Lung (tissue), 12 donors: ENCODE results near the gene MGAT1. TPM values are rescaled to one million over a fixed set of nuclear protein-coding genes. Genes with fewer than 3 reads are reported as not detected.
A peak's percentile ranks its signal among the peaks of the same experiment; 100 is the strongest.
"Not testable (repeated sequence)": the region's sequence is repeated elsewhere in the genome, so short reads cannot be mapped to it uniquely, and the experiment has no call there.

ENCODE experiments used
- ATAC-seq: fragments of 200-7000 bp; cut with Tn5 transposase; one replicate; pipeline ENCODE4 v1.9.1; 2020; ENCODE audit warnings: moderate number of reproducible peaks; ENCODE audit not compliant: insufficient read depth, low FRiP score
- DNase-seq, 3 donors: peaks; one replicate each; pipeline ENCODE4 v3.0.0-alpha.2; 2013 to 2017
- H3K27ac ChIP-seq, 2 donors: one replicate each; pipeline ENCODE4 v1.5.1; 2013; ENCODE audit warnings: mild to moderate bottlenecking in 2 of 2, moderate library complexity in 2 of 2, control low read depth in 1 of 2, inconsistent platforms in 1 of 2, low read depth in 1 of 2, low read length in 1 of 2
- H3K27me3 ChIP-seq, 3 donors: one replicate each; pipeline ENCODE4 v1.5.1; 2013; ENCODE audit warnings: low read length in 2 of 3; ENCODE audit not compliant: control insufficient read depth in 3 of 3, insufficient read depth in 3 of 3
- H3K36me3 ChIP-seq, 4 donors: one replicate each; pipeline ENCODE4 v1.5.1; 2013; ENCODE audit warnings: low read length in 4 of 4, mild to moderate bottlenecking in 1 of 4, moderate library complexity in 1 of 4; ENCODE audit not compliant: control insufficient read depth in 4 of 4, insufficient read depth in 4 of 4
- H3K4me1 ChIP-seq, 5 donors: one replicate each; pipeline ENCODE4 v1.5.1; 2013; ENCODE audit warnings: low read length in 5 of 5, mild to moderate bottlenecking in 2 of 5, moderate library complexity in 1 of 5; ENCODE audit not compliant: control insufficient read depth in 5 of 5, insufficient read depth in 5 of 5
- H3K4me3 ChIP-seq: one replicate; pipeline ENCODE4 v1.5.1; 2013; ENCODE audit warnings: mild to moderate bottlenecking, control low read depth, moderate library complexity
- H3K9ac ChIP-seq, 2 donors: one replicate each; pipeline ENCODE4 v1.5.1; 2013; ENCODE audit warnings: low read length in 2 of 2, control low read depth in 1 of 2; ENCODE audit not compliant: insufficient read depth in 1 of 2
- H3K9me3 ChIP-seq, 4 donors: one replicate each; pipeline ENCODE4 v1.5.1; 2013; ENCODE audit warnings: low read length in 3 of 4, mild to moderate bottlenecking in 1 of 4, moderate library complexity in 1 of 4; ENCODE audit not compliant: control insufficient read depth in 4 of 4, insufficient read depth in 3 of 4
- WGBS, 2 donors: extraction: QIAGEN DNeasy Blood & Tissue Kit; methylation state at CpG; one replicate each; pipeline ENCODE4 v1.1.7; 2013; 5-methylcytosine and 5-hydroxymethylcytosine counted together
- polyA plus RNA-seq, 2 donors: library from polyadenylated mRNA; stranded (reverse); fragments of 200-250 nt; gene quantifications; one replicate each; pipeline ENCODE4 v1.2.1, GENCODE V29; 2013
- total RNA-seq, 2 donors: library from RNA; depleted of rRNA in 1 of 2; stranded (reverse); fragments of >200 nt in 1 of 2; gene quantifications; one replicate each; pipeline ENCODE4 v1.2.1, GENCODE V29; 2014 to 2021
- TF ChIP-seq, protein P1 (sequence below): IDR thresholded peaks from 2 replicates; pipeline ENCODE4 v1.5.1; 2012; ENCODE audit warnings: mild to moderate bottlenecking; ENCODE audit errors: control extremely low read depth, extremely low read depth
- donor health status: control.
- donor health status: control.
- donor health status: Bipolar disorder and iron deficiency.
- donor health status: healthy.
- donor health status: DM: yes; HTN: yes; CAD: no.

MGAT1 gene
- total and polyA plus RNA-seq, 4 donors: 117 to 415 (median 211) TPM

GRCh38 chr5:180829726-180830125 is 27.1 kb upstream of the MGAT1 start:
- Histone ChIP-seq H3K9me3 (peaks cover 0 to 5% (median 2%) of the 10 kb centered on the region in 4 donors), H3K4me1 (peaks cover 0 to 18% (median 10%) of the 10 kb centered on the region in 5 donors), H3K27ac (peak overlapping the region; percentile 97 to 100), H3K36me3 (peaks cover 0 to 16% (median 5%) of the 10 kb centered on the region in 4 donors), H3K4me3 (no peak overlapping the region), H3K9ac (no peak overlapping the region), H3K27me3 (no peaks in the 10 kb centered on the region)
- ATAC-seq (no peak), DNase-seq (no peak)
- TF ChIP-seq, protein P1, sequence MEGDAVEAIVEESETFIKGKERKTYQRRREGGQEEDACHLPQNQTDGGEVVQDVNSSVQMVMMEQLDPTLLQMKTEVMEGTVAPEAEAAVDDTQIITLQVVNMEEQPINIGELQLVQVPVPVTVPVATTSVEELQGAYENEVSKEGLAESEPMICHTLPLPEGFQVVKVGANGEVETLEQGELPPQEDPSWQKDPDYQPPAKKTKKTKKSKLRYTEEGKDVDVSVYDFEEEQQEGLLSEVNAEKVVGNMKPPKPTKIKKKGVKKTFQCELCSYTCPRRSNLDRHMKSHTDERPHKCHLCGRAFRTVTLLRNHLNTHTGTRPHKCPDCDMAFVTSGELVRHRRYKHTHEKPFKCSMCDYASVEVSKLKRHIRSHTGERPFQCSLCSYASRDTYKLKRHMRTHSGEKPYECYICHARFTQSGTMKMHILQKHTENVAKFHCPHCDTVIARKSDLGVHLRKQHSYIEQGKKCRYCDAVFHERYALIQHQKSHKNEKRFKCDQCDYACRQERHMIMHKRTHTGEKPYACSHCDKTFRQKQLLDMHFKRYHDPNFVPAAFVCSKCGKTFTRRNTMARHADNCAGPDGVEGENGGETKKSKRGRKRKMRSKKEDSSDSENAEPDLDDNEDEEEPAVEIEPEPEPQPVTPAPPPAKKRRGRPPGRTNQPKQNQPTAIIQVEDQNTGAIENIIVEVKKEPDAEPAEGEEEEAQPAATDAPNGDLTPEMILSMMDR: no peak
- 88 to 94% methylated on average over 5 of the region's 5 CpGs for WGBS, 2 donors

DNA sequence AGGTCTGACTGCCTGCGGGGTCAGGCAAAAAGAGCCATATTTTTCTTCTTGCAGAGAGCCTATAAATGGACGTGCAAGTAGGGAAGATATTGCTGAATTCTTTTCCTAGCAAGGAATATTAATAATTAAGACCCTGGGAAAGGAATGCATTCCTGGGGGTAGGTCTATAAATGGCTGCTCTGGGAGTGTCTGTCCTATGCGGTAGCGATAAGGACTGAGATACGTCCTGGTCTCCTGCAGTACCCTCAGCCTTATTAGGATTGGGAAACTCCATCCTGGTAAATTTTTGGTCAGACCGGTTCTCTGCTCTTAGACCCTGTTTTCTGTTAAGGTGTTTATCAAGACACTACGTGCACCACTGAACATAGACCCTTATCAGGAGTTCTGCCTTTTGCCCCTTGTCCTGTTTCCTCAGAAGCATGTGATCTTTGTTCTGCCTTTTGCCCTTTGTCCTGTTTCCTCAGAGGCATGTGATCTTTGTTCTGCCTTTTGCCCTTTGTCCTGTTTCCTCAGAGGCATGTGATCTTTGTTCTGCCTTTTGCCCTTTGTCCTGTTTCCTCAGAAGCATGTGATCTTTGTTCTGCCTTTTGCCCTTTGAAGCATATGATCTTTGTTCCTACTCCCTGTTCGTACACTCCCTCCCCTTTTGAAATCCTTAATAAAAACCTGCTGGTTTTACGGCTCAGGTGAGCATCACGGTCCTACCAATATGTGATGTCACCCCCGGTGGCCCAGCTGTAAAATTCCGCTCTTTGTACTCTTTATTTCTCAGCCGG is 26.3 kb upstream of the MGAT1 start:
- not testable (repeated sequence) for H3K9me3 ChIP-seq, H3K4me3 ChIP-seq, DNase-seq, H3K27me3 ChIP-seq, H3K9ac ChIP-seq, ATAC-seq
- 75 to 87% methylated on average over 13 of the region's 13 CpGs for WGBS, 2 donors
- peaks cover 0 to 18% (median 10%) of the 10 kb centered on the region in 5 donors for H3K4me1 ChIP-seq
- peak overlapping the region in 1 of 2 donors; percentile 97 for H3K27ac ChIP-seq
- peaks cover 0 to 13% (median 3%) of the 10 kb centered on the region in 4 donors for H3K36me3 ChIP-seq

DNA sequence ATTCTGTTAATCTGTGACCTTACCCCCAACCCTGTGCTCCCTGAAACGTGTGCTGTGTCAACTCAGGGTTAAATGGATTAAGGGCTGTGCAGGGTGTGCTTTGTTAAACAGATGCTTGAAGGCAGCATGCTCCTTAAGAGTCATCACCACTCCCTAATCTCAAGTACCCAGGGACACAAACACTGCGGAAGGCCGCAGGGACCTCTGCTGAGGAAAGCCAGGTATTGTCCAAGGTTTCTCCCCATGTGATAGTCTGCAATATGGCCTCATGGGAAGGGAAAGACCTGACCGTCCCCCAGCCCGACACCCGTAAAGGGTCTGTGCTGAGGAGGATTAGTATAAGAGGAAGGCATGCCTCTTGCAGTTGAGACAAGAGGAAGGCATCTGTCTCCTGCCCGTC is 24.8 kb upstream of the MGAT1 start:
- ATAC-seq, DNase-seq, H3K27me3 ChIP-seq, H3K4me3 ChIP-seq, H3K9me3 ChIP-seq, H3K27ac ChIP-seq, H3K9ac ChIP-seq: not testable (repeated sequence)
- Histone ChIP-seq H3K4me1 (peaks cover 0 to 14% (median 4%) of the 10 kb centered on the region in 5 donors), H3K36me3 (peaks cover 0 to 13% (median 3%) of the 10 kb centered on the region in 4 donors)
- 63 to 86% methylated on average over 7 of the region's 7 CpGs for WGBS, 2 donors

DNA sequence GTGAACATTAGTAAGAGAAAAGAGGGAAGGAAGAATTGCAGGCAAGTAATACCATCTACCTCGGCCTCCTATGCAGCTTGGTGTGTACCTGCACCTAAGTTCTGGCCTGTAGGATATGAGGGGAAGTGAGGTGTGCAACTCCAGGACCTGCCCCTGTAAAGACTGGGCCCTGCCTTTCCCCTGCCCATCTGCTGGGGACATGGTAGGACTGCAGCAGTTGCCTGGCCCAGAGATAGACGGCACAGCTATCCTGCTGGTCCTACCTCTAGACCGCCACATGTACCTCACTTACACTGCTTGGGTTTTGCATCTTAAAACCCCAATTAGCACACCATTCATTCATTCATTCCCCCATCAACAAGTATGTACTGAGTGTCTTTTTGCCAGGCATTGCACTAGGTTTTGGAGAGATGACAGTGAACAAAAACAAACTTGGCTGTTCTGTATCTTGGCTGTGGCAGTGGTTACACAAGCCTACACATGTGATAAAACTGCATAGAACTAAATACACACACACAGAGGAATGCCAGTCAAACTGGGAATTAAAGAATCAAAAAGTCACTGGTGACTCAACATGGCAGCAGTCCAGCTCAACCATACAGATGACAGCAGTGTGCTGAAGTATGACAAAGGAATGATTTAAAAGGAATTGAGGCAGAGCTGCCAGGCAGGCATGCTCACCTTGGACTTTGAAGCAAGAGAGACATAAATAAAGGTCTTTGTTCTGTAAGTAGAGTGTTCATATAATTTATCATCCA is 23.3 kb upstream of the MGAT1 start:
- WGBS, 2 donors: 88 to 90% methylated on average over 3 of the region's 3 CpGs
- H3K27me3 ChIP-seq: no peaks in the 10 kb centered on the region
- peaks cover 0 to 5% (median 2%) of the 10 kb centered on the region in 4 donors for H3K9me3 ChIP-seq
- no peak overlapping the region for H3K4me3 ChIP-seq
- H3K9ac ChIP-seq: no peak overlapping the region
- DNase-seq: no peak
- peaks cover 0 to 13% (median 3%) of the 10 kb centered on the region in 4 donors for H3K36me3 ChIP-seq
- TF ChIP-seq, protein P1: no peak
- peaks cover 0 to 11% (median 4%) of the 10 kb centered on the region in 5 donors for H3K4me1 ChIP-seq
- H3K27ac ChIP-seq: peak overlapping the region; percentile 13 to 62
- no peak for ATAC-seq
